GM18867 (cell line): ENCODE results near the gene COL1A1.
A peak's percentile ranks its signal among the peaks of the same experiment; 100 is the strongest.

Source experiments
- ATAC-seq: cut with Tn5 transposase; IDR thresholded peaks from one replicate; pipeline ENCODE4 v1.9.1; 2021; ENCODE audit warnings: mild to moderate bottlenecking, moderate library complexity; ENCODE audit not compliant: unreplicated experiment

Gene COL1A1

DNA sequence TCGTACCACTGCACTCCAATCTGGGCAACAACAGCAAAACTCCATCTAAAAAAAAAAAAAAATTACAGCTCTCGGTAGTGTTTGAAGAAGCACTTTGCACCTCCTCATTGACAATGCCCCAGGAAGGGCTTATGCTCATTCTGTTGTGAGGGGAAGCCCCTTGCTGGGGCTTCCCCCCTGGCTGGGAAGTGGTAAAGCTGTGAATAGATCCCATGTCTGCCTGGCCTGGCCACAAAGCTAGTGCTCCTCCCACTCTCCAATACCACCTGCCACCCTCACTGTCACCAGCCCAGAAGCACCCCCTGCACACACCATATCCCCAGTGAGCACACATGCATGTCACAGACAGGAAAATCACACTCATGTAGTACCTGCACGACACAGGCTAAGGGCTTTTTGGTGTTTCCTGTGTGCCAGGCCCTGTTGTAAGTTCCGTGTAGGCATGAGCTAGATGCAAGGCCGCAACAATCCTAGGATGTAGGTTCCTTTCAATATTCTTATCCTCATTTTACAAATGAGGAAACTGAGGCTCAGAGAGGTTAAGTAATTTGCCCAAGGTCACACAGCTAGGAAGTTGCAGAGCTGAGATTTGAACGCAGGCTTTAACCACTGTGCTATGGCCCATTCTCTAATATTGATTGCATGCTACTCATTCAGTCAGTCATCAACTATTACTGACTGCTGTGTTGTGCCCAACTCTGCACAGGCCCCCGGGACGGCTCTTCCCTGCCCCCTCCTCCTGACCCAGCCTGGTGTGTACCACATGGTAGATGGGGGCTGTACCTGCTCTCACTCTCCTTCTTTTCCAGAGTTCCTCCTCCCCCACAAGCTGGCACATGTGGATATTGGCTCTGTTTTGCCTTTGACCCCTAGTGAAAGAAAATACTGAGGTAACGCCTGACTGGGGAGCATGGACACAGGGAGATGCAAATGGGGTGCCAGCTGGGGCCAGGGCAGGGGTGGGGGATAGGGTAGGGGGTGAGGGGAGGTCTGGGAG, 11.9 kb upstream of the COL1A1 start:
- ATAC-seq, result peak; percentile 52

DNA sequence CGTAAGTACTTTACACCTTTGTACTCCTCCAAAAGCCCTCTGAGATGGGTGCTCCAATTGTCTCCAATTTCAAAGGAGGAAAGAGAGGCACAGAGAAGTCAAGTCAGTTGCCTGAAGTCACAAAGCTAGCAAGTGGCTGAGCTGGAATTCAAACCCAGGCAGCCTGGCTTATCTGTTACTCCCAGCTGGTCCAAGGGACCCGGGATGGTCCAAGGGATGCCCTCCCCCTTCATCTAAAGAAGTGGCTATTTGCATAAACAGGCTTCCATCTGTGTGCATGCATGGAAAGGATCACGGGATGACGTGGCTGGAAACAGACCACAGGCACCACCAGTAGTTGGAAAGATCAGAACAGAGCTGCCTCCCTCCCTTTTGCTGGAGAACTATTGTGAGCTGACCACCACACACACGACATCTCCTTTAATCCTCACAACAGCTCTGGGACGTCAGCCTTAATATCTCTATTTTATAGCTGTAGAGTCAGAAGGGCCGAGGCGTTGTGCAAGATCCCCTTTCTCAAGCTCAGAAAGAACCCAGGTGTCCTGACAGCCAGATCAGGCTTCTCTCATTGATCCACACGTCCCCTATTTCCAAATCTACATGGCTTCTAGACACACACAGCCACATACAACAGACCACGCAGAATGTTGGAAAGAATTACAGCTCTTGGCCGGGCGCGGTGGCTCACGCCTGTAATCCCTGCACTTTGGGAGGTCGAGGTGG, 10.9 kb upstream of the COL1A1 start:
- ATAC-seq, result no peak

DNA sequence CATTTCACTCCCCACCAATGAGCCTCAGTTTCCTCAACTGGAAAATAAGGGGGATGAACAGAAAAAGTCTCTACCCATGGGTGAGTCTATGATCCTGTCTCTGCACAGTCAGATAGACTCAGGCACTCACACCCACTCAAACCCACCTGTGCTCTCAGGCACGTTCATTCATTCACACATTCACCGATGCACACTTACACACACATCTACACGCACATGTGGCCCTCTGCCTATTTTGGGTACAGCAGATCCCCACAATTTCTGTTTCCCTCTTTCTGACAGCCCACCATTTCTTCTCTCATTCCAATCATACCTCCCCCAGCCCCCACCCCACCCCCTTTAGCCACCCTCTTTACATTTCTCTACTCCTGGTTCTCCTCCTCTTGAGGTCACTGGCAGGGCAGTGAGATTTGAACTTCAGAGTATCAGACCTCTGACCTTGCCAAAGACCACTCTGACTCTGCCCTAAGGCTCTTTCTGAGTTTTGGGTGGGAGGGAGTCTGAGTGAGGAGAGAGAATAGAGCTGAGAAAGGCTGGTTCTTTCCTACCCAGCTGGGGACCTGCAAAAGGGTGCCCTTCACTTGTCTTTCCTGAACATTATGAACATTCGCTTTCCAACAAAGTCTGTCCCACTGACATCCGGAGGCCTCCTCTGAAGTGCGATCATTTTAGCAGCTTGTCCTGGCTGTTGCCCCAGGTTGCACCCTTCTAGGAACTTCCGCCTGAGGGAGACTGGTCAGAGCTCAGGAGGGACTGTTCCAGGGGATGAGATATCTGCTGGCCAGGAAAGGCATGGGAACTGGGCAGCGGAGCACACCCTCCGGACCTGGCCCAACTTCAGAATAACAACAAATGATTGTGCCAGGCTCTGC, 10.1 kb upstream of the COL1A1 start:
- ATAC-seq, result no peak

DNA sequence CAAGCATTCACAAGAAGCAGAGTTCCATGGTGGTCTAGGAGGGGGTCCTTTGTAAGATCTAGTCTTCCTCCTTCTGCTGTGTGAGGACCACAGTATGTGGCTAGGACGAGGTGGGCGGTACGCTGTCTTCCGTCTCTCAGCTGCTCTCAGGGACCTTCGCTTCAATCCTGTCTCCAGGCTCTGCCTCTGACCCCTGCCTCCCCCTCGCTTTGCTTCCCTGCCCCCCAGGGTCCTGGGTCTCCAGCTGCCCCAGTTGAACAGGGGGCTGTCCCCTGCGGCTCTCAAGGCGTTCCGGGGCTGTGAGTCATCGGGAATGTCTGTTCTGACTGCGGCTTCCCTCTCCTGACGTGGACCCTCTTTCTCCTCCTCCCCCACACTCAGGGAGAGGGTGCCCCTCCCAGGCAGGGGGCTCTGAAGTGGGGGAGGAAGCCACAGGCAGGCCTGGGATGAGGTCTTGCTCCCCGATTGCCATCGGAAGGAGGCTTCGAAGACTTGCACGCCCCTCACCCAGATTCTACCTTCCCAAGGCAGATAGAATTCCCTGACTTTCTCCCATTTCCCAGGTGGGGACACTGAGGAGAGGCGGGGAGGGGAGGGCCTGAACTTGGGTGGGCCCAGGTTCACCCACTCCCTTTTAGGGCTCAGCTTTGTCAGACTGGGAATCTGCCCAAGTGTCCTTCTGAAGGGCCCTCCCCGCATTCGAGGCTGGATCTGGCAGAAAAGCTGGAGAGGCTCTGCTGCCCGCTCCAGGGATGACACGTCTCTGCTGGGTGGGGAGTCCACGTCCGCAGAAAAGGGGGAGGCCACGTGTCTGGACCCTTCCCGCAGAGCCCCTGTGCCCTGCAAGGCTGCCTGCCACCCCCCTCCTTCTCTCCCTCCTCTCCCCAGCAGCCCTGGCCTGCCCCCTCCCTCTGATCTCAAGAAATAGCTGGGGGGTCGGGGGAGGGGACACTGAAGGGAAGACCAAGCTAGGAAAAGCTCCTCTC, 9.1 kb upstream of the COL1A1 start:
- ATAC-seq, result no peak

DNA sequence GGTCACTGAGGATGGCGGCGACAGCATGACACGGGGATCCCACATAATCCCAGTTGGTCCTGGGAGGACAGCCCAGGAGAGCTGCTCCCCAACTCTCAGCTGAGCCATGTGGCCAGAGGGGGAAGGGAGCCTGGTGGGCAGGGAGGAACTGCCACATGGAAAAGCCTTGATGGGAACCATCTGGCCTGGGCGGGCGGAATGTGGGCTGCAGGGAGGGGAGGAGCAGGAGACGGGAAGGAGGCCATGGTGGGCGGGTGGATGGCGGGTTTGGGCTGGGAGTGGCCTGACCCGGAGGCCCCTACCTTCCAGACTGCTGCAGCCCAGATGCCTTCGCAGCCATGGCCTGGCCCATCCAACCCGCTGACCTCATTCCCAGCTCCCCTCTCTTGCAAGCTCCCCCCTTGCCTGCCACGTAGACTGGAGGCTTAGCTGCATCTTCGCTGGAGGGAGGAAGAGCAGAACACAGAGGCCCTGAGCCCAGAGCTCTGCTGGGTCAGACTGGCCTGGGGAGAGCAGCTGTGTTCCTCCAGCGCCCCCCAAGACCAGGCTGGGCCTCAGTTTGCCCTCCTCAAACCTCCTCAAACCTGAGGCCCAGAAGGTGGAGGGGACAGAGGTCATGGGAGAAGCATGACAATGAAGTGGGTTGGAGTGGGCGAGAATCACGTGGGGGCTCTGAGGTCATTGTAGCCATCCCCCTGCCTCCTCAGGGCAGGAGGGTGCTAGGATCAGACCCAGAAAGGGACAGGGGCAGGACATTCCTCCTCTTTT, 8.2 kb upstream of the COL1A1 start:
- no peak for ATAC-seq

DNA sequence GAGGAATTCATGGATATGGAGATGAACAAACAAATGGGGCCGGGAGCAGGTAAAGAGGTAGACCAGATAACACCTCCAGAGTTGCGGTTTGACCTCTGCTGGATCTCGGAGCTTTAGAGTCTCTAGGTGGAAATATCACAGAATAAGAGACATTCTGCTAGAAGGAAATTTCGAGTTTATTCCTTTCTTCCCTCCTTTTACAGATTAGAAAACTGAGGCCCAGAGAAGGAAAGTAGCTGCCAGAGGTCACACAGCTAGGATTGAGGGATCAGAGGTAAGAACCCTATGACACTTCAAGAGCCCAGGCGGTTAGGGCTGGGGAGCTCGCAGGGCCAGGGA, 7.7 kb upstream of the COL1A1 start:
- ATAC-seq, result no peak

DNA sequence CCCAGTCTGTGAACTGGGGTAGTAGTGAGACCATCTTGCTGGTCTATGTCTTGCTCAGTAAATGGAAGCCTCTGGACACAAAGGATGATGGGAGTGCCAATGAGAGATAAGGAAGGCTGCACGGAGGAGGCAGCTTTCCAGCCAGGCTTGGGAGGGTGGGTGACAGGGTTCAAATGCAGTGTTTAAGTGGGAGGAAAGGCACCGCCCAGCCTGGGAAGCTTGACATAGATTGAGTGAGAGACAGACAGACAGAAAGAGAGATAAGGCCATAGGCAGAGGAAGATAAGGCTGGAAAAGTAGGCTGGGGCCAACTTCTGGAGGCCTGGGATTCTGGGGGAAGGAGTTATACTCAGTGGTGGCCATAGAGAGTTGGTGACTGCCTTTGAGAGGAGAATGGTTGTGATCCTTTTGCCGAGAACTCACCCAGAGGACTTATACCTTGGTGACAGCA, 7.2 kb upstream of the COL1A1 start:
- ATAC-seq, result no peak

DNA sequence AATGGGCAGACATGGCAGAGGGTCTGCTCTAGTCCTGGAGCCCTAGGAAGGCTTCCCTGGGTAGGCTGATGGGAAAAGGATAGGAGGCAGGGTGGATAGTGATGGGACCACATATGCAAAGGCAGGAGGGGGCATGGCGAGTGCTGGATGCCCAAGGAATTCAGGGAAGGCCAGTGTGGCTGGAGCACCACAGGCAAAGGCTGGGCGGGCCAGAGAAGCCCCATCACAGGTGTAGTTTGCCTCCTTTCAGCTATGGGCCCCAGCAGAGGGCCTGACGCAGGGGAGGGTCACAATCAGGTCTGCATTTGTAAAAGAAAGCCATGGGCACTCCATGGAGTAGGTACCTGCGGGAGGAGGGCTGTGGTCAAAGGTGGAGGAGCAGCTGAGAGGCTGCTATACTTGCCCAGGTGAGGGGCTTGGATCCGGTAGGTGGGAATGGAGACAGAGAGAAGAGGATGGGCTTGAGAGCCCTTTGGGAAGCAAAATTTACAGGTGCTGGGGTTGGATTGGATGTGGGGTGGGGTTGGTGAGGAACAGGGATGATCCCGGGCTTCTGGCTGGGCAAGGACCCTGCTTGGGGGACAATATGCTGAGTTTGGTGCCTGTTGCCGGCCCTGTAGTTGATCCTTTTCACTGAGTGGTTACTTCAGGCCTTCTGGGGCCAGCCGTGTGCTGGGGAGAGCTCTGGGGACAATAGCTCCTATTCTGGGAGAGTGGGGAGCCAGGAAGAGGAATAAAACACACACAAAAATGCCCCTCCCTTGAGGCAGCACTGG, 6.5 kb upstream of the COL1A1 start:
- ATAC-seq, result no peak

DNA sequence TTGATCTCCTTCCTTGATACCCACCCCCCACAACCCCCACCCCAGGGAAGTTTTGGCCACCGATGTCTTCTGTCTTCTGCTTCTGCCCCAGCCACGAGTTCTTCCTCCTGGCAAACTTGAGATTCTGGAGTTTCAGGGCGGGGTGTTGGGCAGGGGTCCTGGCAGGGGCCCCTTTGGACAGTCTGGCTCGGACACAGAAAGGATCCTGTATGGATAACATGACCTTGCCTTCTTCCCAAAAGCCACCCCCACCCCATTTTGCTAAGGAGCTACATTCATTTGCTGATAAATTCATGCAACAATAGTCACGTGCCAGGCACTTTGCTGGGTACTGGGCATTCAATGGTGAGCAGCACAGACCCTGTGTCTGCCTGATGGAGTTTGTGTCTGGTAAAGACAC, 5.9 kb upstream of the COL1A1 start:
- ATAC-seq, result no peak

DNA sequence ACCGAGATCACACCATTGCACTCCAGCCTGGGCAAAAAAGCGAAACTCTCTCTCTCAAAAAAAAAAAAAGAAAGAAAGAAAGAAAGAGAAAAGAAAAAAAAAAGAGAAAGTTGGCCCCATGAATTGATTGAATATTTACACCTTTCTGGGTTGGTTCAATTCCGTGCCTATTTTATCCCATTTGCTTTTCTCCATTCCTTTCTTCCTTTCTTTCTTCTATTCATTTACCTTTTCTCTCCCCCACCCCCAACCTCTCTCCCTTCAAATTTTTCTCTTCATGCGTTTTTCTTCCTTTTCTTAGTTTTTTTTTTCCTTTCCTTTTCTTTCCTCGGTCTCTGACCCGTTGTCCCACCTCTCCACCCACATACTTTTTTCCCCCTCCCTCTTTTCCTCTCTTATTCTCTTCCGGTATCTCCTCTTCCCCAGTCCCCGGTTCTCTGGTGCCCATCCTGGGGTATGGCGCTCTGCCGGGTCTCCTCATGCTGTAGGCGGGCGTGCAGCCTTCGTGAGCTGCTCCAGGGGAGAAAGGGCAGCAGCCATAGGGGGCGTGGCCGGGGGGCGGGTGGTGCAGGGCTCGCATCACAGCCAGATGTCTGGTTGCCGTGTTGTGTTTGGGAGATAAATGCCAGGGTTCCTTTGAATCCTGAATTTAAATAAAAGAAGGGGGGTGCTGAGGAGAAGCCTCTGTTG, 5.3 kb upstream of the COL1A1 start:
- no peak for ATAC-seq

DNA sequence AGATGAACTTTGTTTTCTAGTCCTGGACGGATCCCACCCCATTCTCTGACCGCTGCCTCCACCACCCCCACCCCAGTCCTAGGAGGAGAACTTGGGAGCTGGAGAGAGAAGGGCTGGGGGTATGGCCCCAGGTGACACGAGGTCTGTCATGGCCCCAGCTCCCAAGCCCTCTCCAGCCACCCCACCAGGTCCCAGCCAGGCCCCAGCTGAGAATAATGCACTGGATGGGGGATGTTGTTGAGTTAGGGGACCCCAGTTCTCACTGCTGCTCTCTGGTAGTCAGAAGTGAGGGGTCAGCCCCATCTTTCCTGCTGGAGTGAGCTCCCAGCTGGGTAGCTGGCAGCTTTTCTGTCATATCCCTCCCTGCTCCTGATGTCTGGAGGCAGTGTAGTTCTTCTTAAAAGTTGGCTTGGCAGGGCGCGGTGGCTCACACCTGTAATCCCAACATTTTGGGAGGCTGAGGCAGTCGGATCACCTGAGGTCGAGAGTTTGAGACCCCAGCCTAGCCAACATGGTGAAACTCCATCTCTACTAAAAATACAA, 4.6 kb upstream of the COL1A1 start:
- ATAC-seq, result no peak

DNA sequence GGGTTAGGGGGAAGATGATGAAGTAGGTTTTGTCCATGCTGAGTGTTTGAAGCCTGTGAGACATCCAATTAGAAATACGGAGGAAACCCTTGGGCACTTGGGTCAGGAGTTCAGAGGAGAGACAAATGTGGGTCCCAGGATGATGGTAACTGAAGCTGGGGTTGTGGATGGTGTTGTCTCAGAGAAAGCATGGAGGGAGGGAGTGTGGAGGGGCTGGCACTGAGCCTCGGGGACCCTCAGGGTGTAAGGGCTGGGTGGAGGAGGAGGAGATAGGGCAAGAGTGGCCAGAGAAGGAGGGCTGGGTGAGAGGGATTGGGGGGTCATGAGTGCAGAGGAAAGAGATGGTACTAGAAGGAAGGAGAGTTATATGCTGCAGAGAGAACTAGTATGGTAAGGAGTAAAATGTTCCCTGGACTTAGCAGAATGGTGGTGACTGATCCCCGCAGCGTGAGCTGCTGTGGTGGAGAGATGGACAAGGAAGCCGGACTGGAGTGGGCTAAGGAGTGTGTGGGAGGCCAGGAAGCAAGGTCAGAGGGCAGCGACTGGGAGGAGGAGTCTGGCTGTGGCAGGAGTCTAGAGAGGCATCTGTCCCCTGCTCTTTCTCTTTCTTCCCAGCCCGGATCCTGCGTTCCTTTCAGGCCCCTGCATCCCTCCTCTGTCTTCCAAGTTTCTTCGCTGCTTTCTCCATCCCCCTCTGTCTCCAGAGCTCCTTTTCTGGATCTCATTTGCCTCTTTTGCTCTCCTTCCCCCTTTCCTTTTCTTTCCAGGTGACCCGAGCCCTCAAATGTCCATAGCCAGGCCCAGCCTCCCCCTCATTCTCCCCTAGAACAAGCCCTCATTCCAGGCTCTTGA, 3.9 kb upstream of the COL1A1 start:
- ATAC-seq, result no peak

DNA sequence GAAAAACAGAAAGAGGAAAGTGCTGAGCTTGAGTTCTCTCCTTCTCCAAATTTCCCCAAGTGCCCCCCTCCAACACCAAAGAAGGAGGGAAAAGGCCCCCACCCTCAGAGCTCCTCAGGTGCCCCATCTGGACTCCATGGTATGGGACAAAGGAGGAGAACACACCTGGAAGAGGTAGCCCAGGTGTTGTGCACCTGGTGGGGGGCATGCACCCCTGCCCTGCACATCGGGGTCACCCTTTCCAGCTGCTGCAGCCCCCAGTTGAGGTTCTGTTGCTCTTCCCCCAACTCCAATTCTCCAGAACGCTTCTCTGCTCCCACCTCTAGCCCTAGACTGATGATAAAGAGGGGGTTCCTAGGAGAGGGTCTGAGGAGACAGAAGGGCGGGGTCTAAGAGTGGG, 3.0 kb upstream of the COL1A1 start:
- no peak for ATAC-seq

DNA sequence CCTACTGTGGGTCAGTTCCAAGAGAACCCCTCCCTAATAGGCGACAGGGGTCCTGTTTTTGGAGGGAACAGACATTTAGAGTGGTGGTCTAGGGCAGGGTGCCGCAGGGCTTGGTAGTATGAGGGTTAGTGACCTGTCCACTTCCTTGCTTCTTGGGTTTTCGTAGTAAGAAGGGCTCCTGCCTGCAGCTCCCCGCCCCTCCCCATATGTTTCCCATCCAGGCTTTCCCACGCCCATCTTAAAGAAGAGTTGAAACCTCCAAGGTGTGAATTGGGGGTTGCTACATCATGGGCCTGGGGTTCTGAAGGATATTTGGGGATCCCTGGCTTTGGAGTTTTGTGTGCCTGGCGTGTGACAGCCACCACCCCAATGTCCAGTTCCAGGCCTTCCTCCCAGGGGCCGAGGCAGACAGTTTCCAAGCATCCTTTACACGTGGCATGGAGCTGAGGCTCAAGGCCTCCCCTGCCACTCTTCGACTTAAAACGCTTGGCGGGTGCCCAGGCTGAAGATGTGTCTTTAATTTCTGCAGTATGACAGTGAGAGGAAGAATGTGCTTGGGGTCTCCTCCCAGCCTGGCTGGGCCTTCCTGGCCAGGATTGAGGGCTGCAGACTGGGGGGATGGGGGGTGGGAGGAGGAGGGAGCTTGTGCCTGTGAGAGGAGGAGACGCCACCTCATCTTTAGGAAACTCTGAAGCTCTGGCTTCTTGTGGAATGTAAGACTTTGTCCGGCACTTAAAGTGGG, 2.3 kb upstream of the COL1A1 start:
- no peak for ATAC-seq

DNA sequence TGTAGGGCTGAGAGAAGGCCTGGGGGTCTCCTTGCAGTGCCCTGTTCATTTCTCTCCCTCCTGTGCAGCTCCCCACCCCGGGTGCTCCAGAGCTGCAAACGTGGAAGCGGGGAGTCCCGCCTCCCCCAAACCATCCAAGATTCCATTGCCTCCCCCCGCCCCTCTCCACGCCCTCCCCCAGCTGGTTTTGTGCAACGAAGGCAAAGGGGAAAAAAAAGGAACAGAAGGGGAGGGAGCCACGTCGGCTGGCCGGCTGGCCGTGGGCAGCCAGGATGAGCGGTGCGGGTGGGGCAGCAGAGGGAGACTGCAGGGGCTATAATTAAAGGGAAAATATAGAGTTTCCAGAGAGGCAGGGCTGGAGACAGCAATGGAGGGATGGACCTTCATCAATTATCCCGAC, 1.7 kb upstream of the COL1A1 start:
- no peak for ATAC-seq
